ENCODE data around the gene FUCA2. TPM values are rescaled to one million over a fixed set of nuclear protein-coding genes. Genes with fewer than 3 reads are reported as not detected.
A peak's percentile ranks its signal among the peaks of the same experiment; 100 is the strongest.
"Not testable (repeated sequence)": the region's sequence is repeated elsewhere in the genome, so short reads cannot be mapped to it uniquely, and the experiment has no call there.

FUCA2 gene
- total RNA-seq, 2 donors from 2014 or later, result 7.8 to 8.3 TPM

DNA sequence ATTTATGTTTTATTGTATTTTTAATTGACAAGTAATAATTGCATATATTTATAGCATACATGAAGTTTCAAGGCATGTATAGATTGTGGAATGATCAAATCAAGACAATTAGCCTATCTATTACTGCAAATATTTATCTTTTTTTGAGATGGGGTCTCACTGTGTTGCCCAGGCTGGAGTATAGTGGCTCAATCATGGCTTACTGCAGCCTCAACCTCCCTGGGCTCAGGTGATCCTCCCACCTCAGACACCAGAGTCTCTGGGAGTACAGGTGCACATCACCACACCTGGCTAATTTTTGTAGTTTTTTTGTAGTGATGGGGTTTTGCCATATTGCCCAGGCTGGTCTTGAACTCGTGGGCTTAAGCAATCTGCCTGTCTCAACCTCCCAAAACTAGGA is 16.2 kb upstream of the FUCA2 start:
- no peaks in the 10 kb centered on the region for H3K27me3 Mint-ChIP-seq
- peaks cover 15% of the 10 kb centered on the region for H3K4me1 Mint-ChIP-seq
- no peaks in the 10 kb centered on the region for H3K36me3 Mint-ChIP-seq (ENCODE audit: low read depth)
- DNase-seq, result no peak
- H3K27ac Mint-ChIP-seq, result peak overlapping the region; percentile 98
- no peak for ATAC-seq
- H3K4me3 Mint-ChIP-seq, result no peak overlapping the region
- no peaks in the 10 kb centered on the region for H3K9me3 ChIP-seq (ENCODE audit: control insufficient read depth, low read length, poor library complexity, severe bottlenecking)

DNA sequence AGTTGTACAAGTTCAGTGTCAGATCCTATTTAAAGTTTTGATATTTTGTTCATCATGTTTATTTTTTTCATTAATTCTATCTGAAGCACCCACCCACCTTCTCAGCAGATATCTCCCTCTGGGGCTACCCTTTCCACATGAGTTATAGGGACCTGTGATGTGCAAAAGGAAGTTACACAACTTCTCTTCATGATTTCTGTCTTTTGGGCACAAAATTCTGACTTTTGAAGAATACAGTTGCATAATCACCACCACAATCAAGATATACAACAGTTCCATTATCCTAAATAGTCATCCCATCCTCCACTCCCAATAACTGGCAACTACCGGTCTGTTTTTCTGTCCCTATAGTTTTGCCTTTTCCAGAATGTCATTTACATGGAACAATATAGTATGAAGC is 13.8 kb upstream of the FUCA2 start:
- no peak overlapping the region for H3K27ac Mint-ChIP-seq
- H3K9me3 ChIP-seq (ENCODE audit: control insufficient read depth, low read length, poor library complexity, severe bottlenecking), result no peaks in the 10 kb centered on the region
- H3K36me3 Mint-ChIP-seq (ENCODE audit: low read depth), result no peaks in the 10 kb centered on the region
- no peak overlapping the region for H3K4me3 Mint-ChIP-seq
- no peaks in the 10 kb centered on the region for H3K27me3 Mint-ChIP-seq
- no peak for ATAC-seq
- DNase-seq, result no peak
- H3K4me1 Mint-ChIP-seq, result peaks cover 23% of the 10 kb centered on the region

DNA sequence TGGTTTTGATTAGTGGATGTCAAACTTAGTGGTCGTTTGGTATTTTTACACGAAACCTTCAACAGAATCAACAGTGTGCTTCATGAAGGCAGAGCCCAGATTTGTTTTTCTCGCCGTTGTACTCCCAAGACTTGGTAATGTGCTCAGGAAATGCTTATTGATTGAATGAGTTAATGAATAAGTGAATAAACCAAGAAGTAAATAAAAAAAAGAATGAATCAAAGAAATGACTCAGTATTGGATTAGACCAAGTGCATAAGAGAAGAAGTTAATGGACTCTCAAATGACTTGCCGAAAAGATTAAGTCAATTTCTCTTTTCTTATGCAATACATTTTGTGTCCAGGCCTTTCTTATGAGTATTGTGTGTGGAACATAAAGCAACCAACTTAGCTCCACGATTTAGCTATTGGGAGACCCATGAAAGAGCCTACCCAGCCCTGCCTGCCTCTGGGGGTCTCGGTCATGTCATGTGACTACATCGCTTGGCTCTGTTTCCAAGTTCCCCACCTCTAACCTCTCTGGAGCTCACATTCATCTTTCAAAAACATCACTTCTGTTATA is 10.6 kb upstream of the FUCA2 start:
- ATAC-seq (no peak), DNase-seq (no peak)
- no peaks in the 10 kb centered on the region for H3K27me3 Mint-ChIP-seq
- H3K9me3 ChIP-seq (ENCODE audit: control insufficient read depth, low read length, poor library complexity, severe bottlenecking), result no peaks in the 10 kb centered on the region
- H3K27ac Mint-ChIP-seq, result no peak overlapping the region
- peaks cover 2% of the 10 kb centered on the region for H3K36me3 Mint-ChIP-seq (ENCODE audit: low read depth)
- peaks cover 11% of the 10 kb centered on the region for H3K4me1 Mint-ChIP-seq
- no peak overlapping the region for H3K4me3 Mint-ChIP-seq

- Mint-ChIP-seq H3K36me3 (ENCODE audit: low read depth) (peaks cover 2% of the 10 kb centered on the region), H3K4me1 (peaks cover 23% of the 10 kb centered on the region), H3K27ac (no peak overlapping the region), H3K27me3 (no peaks in the 10 kb centered on the region), H3K4me3 (no peak overlapping the region)
- DNase-seq, result no peak
- H3K9me3 ChIP-seq (ENCODE audit: control insufficient read depth, low read length, poor library complexity, severe bottlenecking), result no peaks in the 10 kb centered on the region
- no peak for ATAC-seq
Observed at GRCh38 chr6:143517447-143517773, 5.9 kb upstream of the FUCA2 start.

DNA sequence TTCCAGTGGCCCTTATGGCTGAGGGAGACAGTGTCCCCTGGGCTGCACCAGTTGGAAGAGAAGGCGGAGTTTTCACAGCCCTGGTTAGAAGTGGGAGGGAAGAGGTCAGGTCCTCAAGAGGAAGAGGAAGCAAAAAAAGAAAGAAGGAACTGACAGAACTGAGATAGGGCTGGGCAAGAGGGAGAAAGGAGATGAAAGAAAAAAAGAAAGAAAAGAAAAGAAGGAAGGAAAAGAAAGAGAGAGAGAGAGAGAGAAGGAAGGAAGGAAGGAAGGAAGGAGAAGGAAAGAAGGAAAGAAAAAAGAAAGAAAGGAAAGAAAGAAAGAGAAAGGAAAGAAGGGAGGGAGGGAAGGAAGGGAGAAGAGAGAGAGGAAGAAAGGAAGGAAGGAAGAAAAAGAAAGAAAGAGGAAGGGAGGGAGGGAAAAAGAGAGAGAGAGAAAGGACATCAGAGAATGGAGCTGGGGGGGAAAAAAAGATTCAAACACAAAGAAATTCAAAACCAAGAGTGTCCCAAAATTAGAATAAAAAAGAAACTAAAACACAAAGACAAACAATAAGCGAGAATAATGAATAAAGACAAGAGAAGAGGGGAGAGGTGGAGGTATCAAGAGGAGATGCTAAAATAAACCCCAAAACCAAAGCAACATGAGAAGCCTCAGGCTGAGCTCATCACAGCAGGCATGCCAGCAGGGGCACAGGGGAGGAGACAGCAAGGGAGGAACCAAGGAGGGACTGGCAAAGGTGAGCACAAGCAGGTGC is 5.3 kb upstream of the FUCA2 start:
- DNase-seq (no peak), ATAC-seq (no peak)
- Mint-ChIP-seq H3K4me3 (peak overlapping the region; percentile 41), H3K36me3 (ENCODE audit: low read depth) (peaks cover 2% of the 10 kb centered on the region), H3K27me3 (no peaks in the 10 kb centered on the region), H3K4me1 (peaks cover 23% of the 10 kb centered on the region), H3K27ac (peak overlapping the region; percentile 68)
- no peaks in the 10 kb centered on the region for H3K9me3 ChIP-seq (ENCODE audit: control insufficient read depth, low read length, poor library complexity, severe bottlenecking)

DNA sequence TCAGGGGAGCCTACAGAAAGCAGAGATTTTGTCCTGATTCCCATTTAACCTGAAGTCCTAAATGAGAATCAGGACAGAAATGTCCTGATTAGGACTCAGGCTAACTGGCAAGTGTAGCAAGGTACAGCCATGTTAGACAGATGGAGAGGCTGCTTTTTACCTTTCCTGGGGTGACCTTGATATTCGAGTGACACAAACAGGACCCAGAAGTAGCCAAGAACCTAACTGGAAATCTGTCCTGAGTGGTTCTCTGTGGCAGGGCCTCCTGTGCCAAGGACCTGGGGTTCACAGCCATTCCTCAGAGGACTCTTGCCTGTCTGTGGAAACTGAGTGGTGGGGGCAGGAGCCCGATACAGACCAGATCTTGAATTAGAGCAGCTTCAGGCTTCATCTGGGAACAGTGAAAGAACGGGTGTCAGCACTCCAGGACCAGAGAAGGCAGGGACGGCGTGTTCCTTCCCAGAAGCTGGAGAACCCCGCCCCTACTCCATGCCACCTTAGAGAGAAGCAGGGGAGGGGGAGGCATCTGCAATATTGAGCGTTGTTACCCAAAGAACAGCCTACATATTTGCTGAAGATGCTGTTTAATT is 4.3 kb upstream of the FUCA2 start:
- no peaks in the 10 kb centered on the region for H3K27me3 Mint-ChIP-seq
- ATAC-seq, result no peak
- no peak overlapping the region for H3K27ac Mint-ChIP-seq
- no peak overlapping the region for H3K4me3 Mint-ChIP-seq
- H3K4me1 Mint-ChIP-seq, result peaks cover 21% of the 10 kb centered on the region
- no peak for DNase-seq
- peaks cover 2% of the 10 kb centered on the region for H3K36me3 Mint-ChIP-seq (ENCODE audit: low read depth)
- H3K9me3 ChIP-seq (ENCODE audit: control insufficient read depth, low read length, poor library complexity, severe bottlenecking), result no peaks in the 10 kb centered on the region

GRCh38 chr6:143515061-143515760 is 3.7 kb upstream of the FUCA2 start:
- Mint-ChIP-seq H3K4me3 (no peak overlapping the region), H3K27ac (no peak overlapping the region), H3K4me1 (peaks cover 24% of the 10 kb centered on the region), H3K27me3 (no peaks in the 10 kb centered on the region), H3K36me3 (ENCODE audit: low read depth) (peaks cover 2% of the 10 kb centered on the region)
- ATAC-seq (no peak), DNase-seq (no peak)
- H3K9me3 ChIP-seq (ENCODE audit: control insufficient read depth, low read length, poor library complexity, severe bottlenecking), result no peaks in the 10 kb centered on the region

GRCh38 chr6:143513410-143513809 is 1.9 kb upstream of the FUCA2 start:
- H3K9me3 ChIP-seq (ENCODE audit: control insufficient read depth, low read length, poor library complexity, severe bottlenecking), result no peaks in the 10 kb centered on the region
- Mint-ChIP-seq H3K36me3 (ENCODE audit: low read depth) (no peaks in the 10 kb centered on the region), H3K27ac (peak overlapping the region; percentile 57), H3K27me3 (no peaks in the 10 kb centered on the region), H3K4me1 (peaks cover 26% of the 10 kb centered on the region), H3K4me3 (peak overlapping the region; percentile 47)
- DNase-seq (peak in 2 of 3 donors; percentile 27 to 46), ATAC-seq (peak; percentile 36)

- ATAC-seq; DNase-seq; H3K36me3 Mint-ChIP-seq (ENCODE audit: low read depth); H3K27me3 Mint-ChIP-seq; H3K9me3 ChIP-seq (ENCODE audit: control insufficient read depth, low read length, poor library complexity, severe bottlenecking): not testable (repeated sequence)
- H3K4me1 Mint-ChIP-seq, result peaks cover 32% of the 10 kb centered on the region
- H3K27ac Mint-ChIP-seq, result peak overlapping the region; percentile 93
- peak overlapping the region; percentile 97 for H3K4me3 Mint-ChIP-seq
Observed at GRCh38 chr6:143510326-143510725, 1.2 kb downstream of the FUCA2 start.

GRCh38 chr6:143507358-143508145 is 4.0 kb downstream of the FUCA2 start:
- Mint-ChIP-seq H3K36me3 (ENCODE audit: low read depth) (no peaks in the 10 kb centered on the region), H3K4me3 (no peak overlapping the region), H3K27ac (no peak overlapping the region), H3K4me1 (peaks cover 25% of the 10 kb centered on the region), H3K27me3 (no peaks in the 10 kb centered on the region)
- DNase-seq (no peak), ATAC-seq (no peak)
- no peaks in the 10 kb centered on the region for H3K9me3 ChIP-seq (ENCODE audit: control insufficient read depth, low read length, poor library complexity, severe bottlenecking)

DNA sequence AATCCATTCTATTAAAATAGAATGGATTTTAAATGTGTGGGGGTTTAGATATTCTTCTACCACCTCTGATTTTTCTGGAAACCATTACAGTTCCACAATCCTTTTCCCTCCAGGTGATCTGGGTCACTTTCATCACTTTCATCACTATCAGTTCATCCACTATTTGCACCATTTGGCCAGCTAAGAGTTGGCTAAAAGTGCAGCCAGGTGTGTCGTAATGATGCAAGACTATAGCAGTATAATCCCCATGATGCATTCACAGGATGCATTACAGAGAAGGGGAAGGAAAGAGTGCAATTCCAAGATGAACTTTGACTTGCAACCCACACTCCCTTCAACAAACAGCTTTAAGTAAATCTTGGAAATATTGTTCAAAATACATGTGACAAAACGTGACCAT is 4.9 kb downstream of the FUCA2 start:
- Mint-ChIP-seq H3K4me3 (no peak overlapping the region), H3K27ac (no peak overlapping the region), H3K27me3 (no peaks in the 10 kb centered on the region), H3K4me1 (peaks cover 25% of the 10 kb centered on the region), H3K36me3 (ENCODE audit: low read depth) (no peaks in the 10 kb centered on the region)
- H3K9me3 ChIP-seq (ENCODE audit: control insufficient read depth, low read length, poor library complexity, severe bottlenecking), result no peaks in the 10 kb centered on the region
- no peak for DNase-seq
- no peak for ATAC-seq

- ATAC-seq, result no peak
- no peak for DNase-seq
- no peaks in the 10 kb centered on the region for H3K9me3 ChIP-seq (ENCODE audit: control insufficient read depth, low read length, poor library complexity, severe bottlenecking)
- H3K4me1 Mint-ChIP-seq, result peaks cover 25% of the 10 kb centered on the region
- no peak overlapping the region for H3K27ac Mint-ChIP-seq
- H3K4me3 Mint-ChIP-seq, result no peak overlapping the region
- no peaks in the 10 kb centered on the region for H3K36me3 Mint-ChIP-seq (ENCODE audit: low read depth)
- H3K27me3 Mint-ChIP-seq, result no peaks in the 10 kb centered on the region
Observed at GRCh38 chr6:143506199-143506598, 5.3 kb downstream of the FUCA2 start.

DNA sequence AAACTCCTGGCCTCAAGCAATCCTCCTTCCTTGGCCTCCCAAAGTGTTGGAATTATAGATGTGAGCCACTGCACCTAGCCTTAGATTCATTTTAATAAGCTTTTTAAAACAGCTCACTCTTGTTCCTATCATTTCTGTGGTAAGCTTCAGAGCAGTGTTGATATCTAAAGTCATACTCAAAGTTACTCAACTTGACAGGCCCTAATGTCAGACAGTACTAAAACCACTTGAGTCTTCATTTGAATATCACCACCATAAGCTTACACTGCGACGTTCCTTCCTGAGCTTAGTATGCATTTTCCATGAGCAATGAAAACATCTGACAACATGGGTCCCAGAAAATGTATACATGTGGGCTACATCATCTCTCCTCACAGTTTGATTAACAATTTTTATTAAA is 6.0 kb downstream of the FUCA2 start:
- H3K9me3 ChIP-seq (ENCODE audit: control insufficient read depth, low read length, poor library complexity, severe bottlenecking), result no peaks in the 10 kb centered on the region
- H3K27ac Mint-ChIP-seq, result peak overlapping the region; percentile 67
- H3K4me1 Mint-ChIP-seq, result peaks cover 19% of the 10 kb centered on the region
- no peak for DNase-seq
- no peak for ATAC-seq
- no peak overlapping the region for H3K4me3 Mint-ChIP-seq
- H3K27me3 Mint-ChIP-seq, result no peaks in the 10 kb centered on the region
- H3K36me3 Mint-ChIP-seq (ENCODE audit: low read depth), result no peaks in the 10 kb centered on the region

Measured in T-helper 17 cell (primary cell).